ENCODE measurements around the gene QPCTL.
"Not testable (repeated sequence)": the region's sequence is repeated elsewhere in the genome, so short reads cannot be mapped to it uniquely, and the experiment has no call there.

QPCTL gene

DNA sequence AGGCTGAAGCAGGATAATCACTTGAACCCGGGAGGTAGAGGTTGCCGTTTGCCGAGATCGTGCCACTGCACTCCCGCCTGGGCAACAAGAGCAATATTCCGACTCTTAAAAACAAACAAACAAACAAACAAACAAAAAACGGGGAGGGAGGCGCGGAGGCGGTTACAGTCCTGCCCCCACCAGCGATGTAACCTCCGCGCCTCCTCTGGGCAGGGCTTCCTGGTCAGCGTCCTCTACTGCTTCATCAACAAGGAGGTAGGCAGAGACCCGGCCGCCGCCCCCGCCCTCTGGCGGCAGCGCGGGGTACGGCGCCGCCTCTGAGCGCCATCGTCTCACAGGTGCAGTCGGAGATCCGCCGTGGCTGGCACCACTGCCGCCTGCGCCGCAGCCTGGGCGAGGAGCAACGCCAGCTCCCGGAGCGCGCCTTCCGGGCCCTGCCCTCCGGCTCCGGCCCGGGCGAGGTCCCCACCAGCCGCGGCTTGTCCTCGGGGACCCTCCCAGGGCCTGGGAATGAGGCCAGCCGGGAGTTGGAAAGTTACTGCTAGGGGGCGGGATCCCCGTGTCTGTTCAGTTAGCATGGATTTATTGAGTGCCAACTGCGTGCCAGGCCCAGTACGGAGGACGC lies 11.0 kb upstream of the QPCTL start:
- TF ChIP-seq POLR2A (IDR thresholded peaks at IDR 0.05; ENCODE audit: extremely low read depth, insufficient read length) (no peak), MYC (IDR thresholded peaks at IDR 0.05; ENCODE audit: low read depth, low read length) (0 out of 2 replicates have a peak, but pooled peaks have one; percentile 8)
- TF ChIP-seq, protein P1, sequence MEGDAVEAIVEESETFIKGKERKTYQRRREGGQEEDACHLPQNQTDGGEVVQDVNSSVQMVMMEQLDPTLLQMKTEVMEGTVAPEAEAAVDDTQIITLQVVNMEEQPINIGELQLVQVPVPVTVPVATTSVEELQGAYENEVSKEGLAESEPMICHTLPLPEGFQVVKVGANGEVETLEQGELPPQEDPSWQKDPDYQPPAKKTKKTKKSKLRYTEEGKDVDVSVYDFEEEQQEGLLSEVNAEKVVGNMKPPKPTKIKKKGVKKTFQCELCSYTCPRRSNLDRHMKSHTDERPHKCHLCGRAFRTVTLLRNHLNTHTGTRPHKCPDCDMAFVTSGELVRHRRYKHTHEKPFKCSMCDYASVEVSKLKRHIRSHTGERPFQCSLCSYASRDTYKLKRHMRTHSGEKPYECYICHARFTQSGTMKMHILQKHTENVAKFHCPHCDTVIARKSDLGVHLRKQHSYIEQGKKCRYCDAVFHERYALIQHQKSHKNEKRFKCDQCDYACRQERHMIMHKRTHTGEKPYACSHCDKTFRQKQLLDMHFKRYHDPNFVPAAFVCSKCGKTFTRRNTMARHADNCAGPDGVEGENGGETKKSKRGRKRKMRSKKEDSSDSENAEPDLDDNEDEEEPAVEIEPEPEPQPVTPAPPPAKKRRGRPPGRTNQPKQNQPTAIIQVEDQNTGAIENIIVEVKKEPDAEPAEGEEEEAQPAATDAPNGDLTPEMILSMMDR (IDR thresholded peaks at IDR 0.05; ENCODE audit: low read depth, low read length), result peak; percentile 75
- no peak overlapping the region for H3K4me3 ChIP-seq (ENCODE audit: low read depth, low read length)
- DNase-seq (ENCODE audit: low read depth), result peak; percentile 78

DNA sequence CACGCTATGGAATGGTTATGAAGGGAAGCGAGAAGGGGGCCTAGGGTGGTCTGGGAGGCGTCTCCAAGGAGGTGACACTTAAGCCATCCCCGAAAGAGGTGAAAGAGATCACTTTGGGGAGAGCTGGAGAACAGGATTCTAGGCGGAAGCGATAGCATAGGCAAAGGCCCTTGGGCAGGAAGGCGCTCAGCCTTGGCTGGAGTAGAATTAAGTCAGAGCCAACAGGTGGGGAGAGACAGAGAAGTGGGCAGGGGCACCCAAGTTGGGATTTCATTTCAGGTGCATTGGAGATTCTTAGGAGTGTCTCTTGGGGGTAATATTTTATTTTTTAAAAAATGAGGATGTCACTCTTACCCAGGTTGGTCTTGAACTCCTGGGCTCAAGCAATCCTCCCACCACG lies 10.3 kb upstream of the QPCTL start:
- DNase-seq (ENCODE audit: low read depth), result no peak
- H3K4me3 ChIP-seq (ENCODE audit: low read depth, low read length), result no peak overlapping the region
- TF ChIP-seq, protein P2, sequence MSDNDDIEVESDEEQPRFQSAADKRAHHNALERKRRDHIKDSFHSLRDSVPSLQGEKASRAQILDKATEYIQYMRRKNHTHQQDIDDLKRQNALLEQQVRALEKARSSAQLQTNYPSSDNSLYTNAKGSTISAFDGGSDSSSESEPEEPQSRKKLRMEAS (IDR thresholded peaks at IDR 0.05; ENCODE audit: low read depth, low read length), result no peak
- TF ChIP-seq MYC (IDR thresholded peaks at IDR 0.05; ENCODE audit: low read depth, low read length), result no peak
- TF ChIP-seq, protein P1 (IDR thresholded peaks at IDR 0.05; ENCODE audit: low read depth, low read length), result no peak
- no peak for TF ChIP-seq POLR2A (IDR thresholded peaks at IDR 0.05; ENCODE audit: extremely low read depth, insufficient read length)

DNA sequence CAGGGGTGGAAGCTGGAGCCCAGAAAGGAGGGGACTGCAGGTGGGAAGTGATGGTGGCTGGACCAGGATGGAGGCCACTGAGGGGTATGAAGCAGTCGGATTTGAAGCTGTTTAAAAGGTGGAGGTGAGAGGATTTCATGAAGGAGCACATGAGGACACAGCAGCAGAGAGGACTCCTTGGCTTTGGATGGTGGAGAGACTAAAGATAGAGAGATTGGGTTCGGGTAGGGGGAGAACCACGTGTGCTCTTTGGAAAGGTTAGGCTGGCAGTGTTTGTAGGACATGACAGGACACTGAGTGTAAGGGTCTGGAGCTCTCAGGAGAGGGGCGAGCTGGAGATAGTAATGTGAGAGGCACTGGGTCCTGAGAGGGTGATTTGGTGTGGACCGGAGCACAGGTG lies 9.6 kb upstream of the QPCTL start:
- no peak overlapping the region for H3K4me3 ChIP-seq (ENCODE audit: low read depth, low read length)
- TF ChIP-seq POLR2A (IDR thresholded peaks at IDR 0.05; ENCODE audit: extremely low read depth, insufficient read length) (no peak), MYC (IDR thresholded peaks at IDR 0.05; ENCODE audit: low read depth, low read length) (no peak)
- TF ChIP-seq, protein P1 (IDR thresholded peaks at IDR 0.05; ENCODE audit: low read depth, low read length), result no peak
- TF ChIP-seq, protein P2 (IDR thresholded peaks at IDR 0.05; ENCODE audit: low read depth, low read length), result no peak

DNA sequence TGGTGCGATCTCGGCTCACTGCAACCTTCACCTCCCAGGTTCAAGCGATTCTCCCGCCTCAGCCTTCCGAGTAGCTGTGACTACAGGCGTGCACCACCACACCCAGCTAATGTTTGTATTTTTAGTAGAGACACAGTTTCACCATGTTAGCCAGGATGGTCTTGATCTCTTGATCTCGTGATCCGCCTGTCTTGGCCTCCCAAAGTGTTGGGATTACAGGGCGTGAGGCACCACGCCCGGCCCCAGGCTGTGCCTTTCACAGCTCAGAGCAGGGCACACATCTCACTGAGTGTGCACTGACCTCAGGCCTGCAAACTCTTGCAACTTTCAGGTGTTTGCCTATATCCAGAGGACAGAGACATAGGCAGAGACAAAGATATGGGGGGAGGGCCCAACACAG lies 7.4 kb upstream of the QPCTL start:
- not testable (repeated sequence) for DNase-seq (ENCODE audit: low read depth); H3K4me3 ChIP-seq (ENCODE audit: low read depth, low read length)

More for the DNA sequence above, 9.6 kb upstream of the QPCTL start:
- DNase-seq (ENCODE audit: low read depth), result no peak

DNA sequence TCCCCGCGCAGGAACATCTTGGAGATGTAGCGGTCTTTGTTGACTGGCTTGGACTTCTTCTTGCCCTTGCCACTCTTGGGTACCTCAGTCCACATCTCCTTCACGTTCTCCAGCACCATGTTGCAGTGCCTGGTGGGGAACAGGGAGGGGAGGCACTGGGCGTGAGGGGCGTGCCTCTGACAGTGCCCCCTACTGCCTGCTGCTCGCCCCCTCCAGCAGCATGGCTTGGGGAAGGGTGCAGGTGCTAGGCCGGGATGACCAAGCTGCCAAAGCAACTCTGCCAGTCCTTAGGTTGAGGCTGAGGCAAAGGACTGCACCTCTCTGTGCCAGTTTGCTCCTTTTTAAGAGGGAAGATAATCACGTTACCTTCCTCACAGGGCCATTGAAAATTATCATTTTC lies 4.9 kb upstream of the QPCTL start:
- no peak overlapping the region for H3K4me3 ChIP-seq (ENCODE audit: low read depth, low read length)
- no peak for DNase-seq (ENCODE audit: low read depth)
- TF ChIP-seq, protein P2 (IDR thresholded peaks at IDR 0.05; ENCODE audit: low read depth, low read length), result no peak
- no peak for TF ChIP-seq MYC (IDR thresholded peaks at IDR 0.05; ENCODE audit: low read depth, low read length)
- TF ChIP-seq, protein P1 (IDR thresholded peaks at IDR 0.05; ENCODE audit: low read depth, low read length), result no peak

DNA sequence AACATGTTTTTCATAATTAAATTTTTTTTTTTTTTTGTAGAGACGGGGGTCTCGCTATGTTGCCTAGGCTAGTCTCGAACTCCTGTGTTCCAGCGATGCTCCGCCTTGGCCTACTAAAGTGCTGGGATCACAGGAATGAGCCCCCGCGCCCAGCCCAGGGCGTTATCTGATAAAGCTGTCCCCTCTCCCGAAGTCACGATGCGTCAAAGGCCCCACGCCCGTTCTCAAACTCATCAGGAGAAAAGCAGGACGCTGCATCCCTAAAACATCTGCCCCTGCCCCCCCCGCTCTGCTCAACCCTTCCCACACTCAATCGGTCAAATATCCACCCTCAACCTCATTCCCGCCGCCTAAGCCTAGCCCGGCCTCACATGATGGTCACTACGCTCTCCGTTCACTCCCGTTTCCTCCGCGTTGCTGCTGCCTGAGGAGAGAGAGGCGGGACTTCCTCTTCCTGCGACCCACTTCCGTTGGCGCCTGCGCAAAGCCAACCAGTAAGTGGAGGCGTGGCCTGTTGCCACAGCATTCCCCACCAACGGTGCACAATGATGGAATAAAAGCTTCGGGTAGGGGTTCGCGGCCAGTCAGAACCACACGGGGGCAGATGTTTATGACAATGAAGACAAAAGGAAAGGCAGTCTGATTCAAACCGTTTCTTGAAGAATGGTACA lies 815 bp upstream of the QPCTL start, which contains the start of gene SNRPD2:
Gene SNRPD2 (minus strand): TSS at position 438 of the 671 bp plus-strand sequence. CDS start 65 bp downstream, at position 373.
- DNase-seq (ENCODE audit: low read depth), result peak; percentile 89
- H3K4me3 ChIP-seq (ENCODE audit: low read depth, low read length), result peak within 1 kb of the TSS; percentile 89
- TF ChIP-seq, protein P1 (IDR thresholded peaks at IDR 0.05; ENCODE audit: low read depth, low read length), result no peak
- TF ChIP-seq MYC (IDR thresholded peaks at IDR 0.05; ENCODE audit: low read depth, low read length) (peak; percentile 82), POLR2A (IDR thresholded peaks at IDR 0.05; ENCODE audit: extremely low read depth, insufficient read length) (peak; percentile 90)
- TF ChIP-seq, protein P2 (IDR thresholded peaks at IDR 0.05; ENCODE audit: low read depth, low read length), result peak; percentile 55; the same call in 1 of the 2 replicates

Data from NB4 (cell line).